Measurements from ENCODE around the gene TGFB3.
"Not testable (repeated sequence)": the region's sequence is repeated elsewhere in the genome, so short reads cannot be mapped to it uniquely, and the experiment has no call there.

Gene TGFB3

GRCh38 chr14:76012354-76012753 is 30.6 kb upstream of the TGFB3 start:
- H4K20me1 ChIP-seq (ENCODE audit: low read depth, low read length): no peaks in the 10 kb centered on the region
- no peaks in the 10 kb centered on the region for H3K79me2 ChIP-seq (ENCODE audit: insufficient read depth, low read length)
- no peak overlapping the region for H3K27ac ChIP-seq (ENCODE audit: low read depth, low read length)
- H3K36me3 ChIP-seq (ENCODE audit: low read length): no peaks in the 10 kb centered on the region
- TF ChIP-seq EZH2phosphoT487 (conservative IDR thresholded peaks at IDR 0.05; ENCODE audit: low read length) (no peak), CTCF (IDR thresholded peaks at IDR 0.05; ENCODE audit: insufficient read depth, low read length, poor library complexity, severe bottlenecking) (no peak)
- H3K27me3 ChIP-seq (ENCODE audit: low read length): no peaks in the 10 kb centered on the region
- no peak overlapping the region for H3K9ac ChIP-seq (ENCODE audit: low read length)
- no peak overlapping the region for H2AFZ ChIP-seq (ENCODE audit: low read depth, low read length, severe bottlenecking)
- no peaks in the 10 kb centered on the region for H3K9me2 ChIP-seq (replicated peaks; ENCODE audit: insufficient read depth, low read length)
- H3K9me3 ChIP-seq (ENCODE audit: insufficient read depth, low read length): no peaks in the 10 kb centered on the region
- H3K4me3 ChIP-seq (ENCODE audit: insufficient read depth, low read length, poor library complexity, severe bottlenecking): no peak overlapping the region
- no peaks in the 10 kb centered on the region for H3F3A ChIP-seq (ENCODE audit: insufficient read depth)
- no peak overlapping the region for H3K4me2 ChIP-seq (ENCODE audit: low read depth, low read length, poor library complexity, severe bottlenecking)

- Histone ChIP-seq H3F3A (ENCODE audit: insufficient read depth) (no peaks in the 10 kb centered on the region), H3K79me2 (ENCODE audit: insufficient read depth, low read length) (no peaks in the 10 kb centered on the region), H3K36me3 (ENCODE audit: low read length) (no peaks in the 10 kb centered on the region), H2AFZ (ENCODE audit: low read depth, low read length, severe bottlenecking) (no peak overlapping the region), H3K4me3 (ENCODE audit: insufficient read depth, low read length, poor library complexity, severe bottlenecking) (no peak overlapping the region), H3K9me3 (ENCODE audit: insufficient read depth, low read length) (no peaks in the 10 kb centered on the region), H3K9me2 (replicated peaks; ENCODE audit: insufficient read depth, low read length) (no peaks in the 10 kb centered on the region), H3K4me2 (ENCODE audit: low read depth, low read length, poor library complexity, severe bottlenecking) (no peak overlapping the region), H3K27me3 (ENCODE audit: low read length) (no peaks in the 10 kb centered on the region), H4K20me1 (ENCODE audit: low read depth, low read length) (no peaks in the 10 kb centered on the region), H3K9ac (ENCODE audit: low read length) (no peak overlapping the region), H3K27ac (ENCODE audit: low read depth, low read length) (no peak overlapping the region)
- TF ChIP-seq EZH2phosphoT487 (conservative IDR thresholded peaks at IDR 0.05; ENCODE audit: low read length) (no peak), CTCF (IDR thresholded peaks at IDR 0.05; ENCODE audit: insufficient read depth, low read length, poor library complexity, severe bottlenecking) (no peak)
Observed at GRCh38 chr14:76011930-76012329, 30.1 kb upstream of the TGFB3 start.

GRCh38 chr14:76009627-76010026 is 27.8 kb upstream of the TGFB3 start:
- H3K9me3 ChIP-seq (ENCODE audit: insufficient read depth, low read length): not testable (repeated sequence)

GRCh38 chr14:76007852-76008251 is 26.1 kb upstream of the TGFB3 start:
- no peaks in the 10 kb centered on the region for H3K9me2 ChIP-seq (replicated peaks; ENCODE audit: insufficient read depth, low read length)
- H3K27ac ChIP-seq (ENCODE audit: low read depth, low read length): no peak overlapping the region
- no peak overlapping the region for H3K4me3 ChIP-seq (ENCODE audit: insufficient read depth, low read length, poor library complexity, severe bottlenecking)
- no peaks in the 10 kb centered on the region for H3F3A ChIP-seq (ENCODE audit: insufficient read depth)
- H3K27me3 ChIP-seq (ENCODE audit: low read length): no peaks in the 10 kb centered on the region
- no peak overlapping the region for H3K9ac ChIP-seq (ENCODE audit: low read length)
- H3K79me2 ChIP-seq (ENCODE audit: insufficient read depth, low read length): no peaks in the 10 kb centered on the region
- no peak for TF ChIP-seq CTCF (IDR thresholded peaks at IDR 0.05; ENCODE audit: insufficient read depth, low read length, poor library complexity, severe bottlenecking)
- TF ChIP-seq EZH2phosphoT487 (conservative IDR thresholded peaks at IDR 0.05; ENCODE audit: low read length): no peak
- no peaks in the 10 kb centered on the region for H4K20me1 ChIP-seq (ENCODE audit: low read depth, low read length)
- no peak overlapping the region for H2AFZ ChIP-seq (ENCODE audit: low read depth, low read length, severe bottlenecking)
- H3K36me3 ChIP-seq (ENCODE audit: low read length): no peaks in the 10 kb centered on the region
- H3K9me3 ChIP-seq (ENCODE audit: insufficient read depth, low read length): 0 out of 2 replicates have a peak, but pooled peaks cover 5% of the 10 kb centered on the region
- H3K4me2 ChIP-seq (ENCODE audit: low read depth, low read length, poor library complexity, severe bottlenecking): no peak overlapping the region

More at GRCh38 chr14:76009627-76010026, 27.8 kb upstream of the TGFB3 start:
- not testable (repeated sequence) for H3K4me2 ChIP-seq (ENCODE audit: low read depth, low read length, poor library complexity, severe bottlenecking); H3K9ac ChIP-seq (ENCODE audit: low read length); H3K27ac ChIP-seq (ENCODE audit: low read depth, low read length); H3K4me3 ChIP-seq (ENCODE audit: insufficient read depth, low read length, poor library complexity, severe bottlenecking); H2AFZ ChIP-seq (ENCODE audit: low read depth, low read length, severe bottlenecking); H3K27me3 ChIP-seq (ENCODE audit: low read length); H3K36me3 ChIP-seq (ENCODE audit: low read length); H4K20me1 ChIP-seq (ENCODE audit: low read depth, low read length); H3K79me2 ChIP-seq (ENCODE audit: insufficient read depth, low read length); H3F3A ChIP-seq (ENCODE audit: insufficient read depth); H3K9me2 ChIP-seq (replicated peaks; ENCODE audit: insufficient read depth, low read length)
